ENCODE data around the gene OCA2.
"Not testable (repeated sequence)": the region's sequence is repeated elsewhere in the genome, so short reads cannot be mapped to it uniquely, and the experiment has no call there.

Gene OCA2

GRCh38 chr15:27866505-27867165 lies 232.5 kb downstream of the OCA2 start:
- no peak for DNase-seq

- no peak for DNase-seq
Observed at GRCh38 chr15:27865926-27866325, 233.2 kb downstream of the OCA2 start.

DNA sequence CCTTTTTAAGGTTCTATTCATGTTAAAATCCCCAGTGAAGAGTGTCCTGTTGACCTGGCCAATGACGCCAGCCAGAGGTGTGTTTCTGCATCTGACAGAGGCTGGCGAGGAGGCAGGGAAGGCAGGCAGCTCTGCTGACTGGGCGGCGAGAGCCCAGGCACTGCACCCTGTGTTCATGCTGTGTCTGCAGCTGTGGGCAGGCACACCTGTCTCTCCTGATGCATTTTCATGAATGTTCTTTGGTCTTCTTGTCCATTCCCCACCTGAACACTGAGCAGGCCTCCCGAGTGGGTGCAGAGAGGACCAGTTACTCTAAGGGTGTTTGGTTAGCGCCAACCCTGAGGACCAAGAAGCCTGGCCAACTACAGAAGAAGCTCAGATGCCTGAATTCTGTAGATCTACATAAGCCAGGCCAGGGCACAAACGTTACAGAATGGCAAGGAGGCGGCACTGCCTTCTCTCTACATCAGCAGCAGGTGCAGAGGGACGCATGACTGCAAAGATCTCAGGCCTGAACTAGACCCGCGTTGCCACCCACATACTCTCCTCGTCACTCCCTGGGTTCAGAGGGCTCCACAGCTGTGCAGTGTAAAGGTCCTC lies 233.7 kb downstream of the OCA2 start:
- no peak for DNase-seq

DNA sequence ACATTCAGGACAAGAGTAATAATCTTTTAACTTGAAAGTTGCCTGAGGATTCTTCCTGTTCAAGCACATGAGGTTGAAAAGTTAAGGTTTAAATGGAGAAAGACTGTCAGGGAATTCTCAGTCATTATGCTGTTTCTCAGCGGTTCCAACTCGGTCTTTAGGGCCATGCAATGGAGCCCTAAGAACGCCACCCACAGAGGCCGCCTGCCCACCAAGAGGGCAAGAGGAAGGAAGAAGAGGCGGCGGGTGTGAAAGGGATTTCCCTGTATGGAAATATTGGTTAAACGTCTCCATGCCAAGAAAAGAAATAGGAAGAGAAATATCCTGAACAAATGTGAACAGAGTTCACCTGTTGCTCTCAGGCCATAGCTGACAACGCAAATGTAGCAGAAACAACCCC lies 234.4 kb downstream of the OCA2 start:
- no peak for DNase-seq

GRCh38 chr15:27864086-27864485 lies 235.0 kb downstream of the OCA2 start:
- no peak for DNase-seq

DNA sequence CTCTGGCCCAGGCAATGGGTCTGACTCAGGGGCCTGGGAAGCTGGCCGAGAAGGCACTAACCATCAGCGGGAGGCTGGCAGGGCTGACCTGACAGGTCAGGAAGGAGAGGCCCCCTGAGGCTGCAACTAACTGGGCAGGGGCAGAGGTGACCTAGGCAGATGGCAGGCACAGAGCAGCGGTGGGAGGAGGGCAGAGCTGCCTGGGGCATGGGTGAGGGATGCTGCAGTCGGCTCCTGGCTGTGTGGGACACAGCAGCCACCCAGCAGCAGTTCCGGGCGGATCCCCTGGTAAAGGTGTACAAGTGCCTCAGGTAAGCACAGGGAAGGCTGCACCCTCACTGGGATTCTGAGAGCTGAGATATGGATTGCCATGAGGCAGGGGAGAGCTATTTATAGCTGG lies 236.1 kb downstream of the OCA2 start:
- DNase-seq = no peak

- no peak for DNase-seq
Observed at GRCh38 chr15:27861171-27861570, 237.9 kb downstream of the OCA2 start.

- no peak for DNase-seq
Observed at GRCh38 chr15:27855137-27855536, 244.0 kb downstream of the OCA2 start.

- no peak for DNase-seq
Observed at GRCh38 chr15:27854601-27855000, 244.5 kb downstream of the OCA2 start.

GRCh38 chr15:27853624-27854455 lies 245.3 kb downstream of the OCA2 start:
- no peak for DNase-seq

DNA sequence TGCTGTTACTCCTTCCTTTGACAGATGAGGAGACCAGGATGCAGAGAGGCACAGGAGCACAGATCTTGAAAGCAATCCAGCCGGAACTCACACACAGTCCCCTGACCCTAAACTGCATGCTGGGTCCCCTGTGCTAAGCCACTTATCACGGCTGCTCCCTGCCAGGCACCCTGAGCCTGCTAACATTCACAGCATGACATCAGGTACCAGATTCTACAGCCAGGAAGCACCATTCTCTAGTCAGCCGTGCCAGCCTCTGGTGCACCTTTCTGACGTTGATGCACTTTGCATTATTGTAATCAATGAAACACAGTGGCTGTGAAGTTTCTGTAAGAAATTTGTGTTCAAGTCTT lies 247.3 kb downstream of the OCA2 start:
- no peak for DNase-seq

GRCh38 chr15:27850981-27851857 lies 247.9 kb downstream of the OCA2 start:
- no peak for DNase-seq

DNA sequence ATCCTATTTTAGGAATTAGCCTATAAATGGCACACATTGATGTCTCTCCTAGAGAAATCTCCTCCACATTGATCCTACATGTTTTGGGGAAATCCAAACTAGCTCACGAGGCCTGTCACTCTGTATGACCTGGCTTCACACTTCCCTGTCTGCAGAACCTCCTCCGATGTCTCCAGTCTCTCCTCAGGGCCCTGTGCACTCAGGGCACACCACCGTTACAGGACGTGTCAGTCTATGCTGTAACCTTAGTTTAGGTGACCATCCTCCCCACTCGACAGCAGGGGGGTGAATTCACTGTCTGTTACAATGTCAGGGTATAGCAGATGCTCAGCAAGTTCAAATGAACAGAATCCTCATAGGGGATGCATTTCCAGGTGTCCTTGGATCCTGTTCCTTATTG lies 249.1 kb downstream of the OCA2 start:
- DNase-seq = no peak

- DNase-seq = not testable (repeated sequence)
Observed at GRCh38 chr15:27848936-27849335, 250.2 kb downstream of the OCA2 start.

- no peak for DNase-seq
Observed at GRCh38 chr15:27847775-27848710, 251.1 kb downstream of the OCA2 start.

DNA sequence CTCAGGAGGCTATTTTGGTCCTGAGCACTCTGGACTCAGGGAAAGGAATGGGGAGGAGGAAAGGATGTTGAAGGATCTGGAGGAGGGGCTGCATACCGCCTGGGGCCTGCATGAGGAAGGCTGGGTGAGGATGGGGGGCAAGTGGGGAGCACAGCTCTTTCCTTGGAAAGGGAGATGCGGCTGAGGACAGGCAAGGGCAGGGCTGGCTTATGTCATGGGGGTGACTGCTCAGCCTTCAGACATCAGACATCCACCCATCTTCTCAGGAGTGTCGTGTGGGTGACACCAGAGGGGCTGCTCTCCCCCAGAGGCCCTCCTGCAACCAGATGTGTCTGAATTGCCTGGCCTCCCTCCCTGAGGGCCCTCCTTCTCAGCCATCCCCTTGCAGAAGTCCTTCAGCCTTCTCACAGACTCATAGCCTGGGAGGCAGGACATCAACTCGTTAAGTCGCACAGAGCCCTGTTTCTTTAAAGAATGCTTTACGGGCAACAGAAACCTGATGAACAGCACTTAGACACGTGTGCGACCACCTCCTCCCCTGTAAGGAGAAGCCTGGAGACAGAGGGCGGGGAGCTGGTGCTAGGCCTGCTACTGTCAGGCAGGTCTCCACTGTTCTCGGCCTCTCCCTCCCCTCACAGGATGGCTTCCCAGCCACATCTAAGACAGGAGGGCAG lies 252.3 kb downstream of the OCA2 start:
- DNase-seq = no peak

GRCh38 chr15:27845535-27846369 lies 253.4 kb downstream of the OCA2 start:
- DNase-seq = no peak

- no peak for DNase-seq
Observed at GRCh38 chr15:27844018-27844666, 255.0 kb downstream of the OCA2 start.

- DNase-seq = no peak
Observed at GRCh38 chr15:27843146-27843545, 256.0 kb downstream of the OCA2 start.

DNA sequence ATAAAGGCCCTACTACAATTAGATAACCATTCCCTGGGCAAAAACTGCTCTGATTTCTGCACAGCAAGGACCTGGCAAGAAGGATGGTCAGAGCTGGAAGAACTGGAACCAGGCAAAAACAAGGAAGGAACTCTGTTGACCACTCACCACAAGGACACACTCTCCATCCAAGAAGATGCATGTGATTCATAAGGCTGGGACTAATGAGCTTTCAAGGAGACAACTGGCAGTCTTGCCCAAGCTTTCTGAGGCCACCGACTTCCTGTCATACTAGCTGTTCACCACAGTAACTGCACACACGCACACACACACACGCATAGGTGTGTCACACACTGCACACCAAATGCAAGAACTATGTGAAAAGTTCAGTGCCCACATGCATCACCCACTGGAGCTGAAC lies 256.6 kb downstream of the OCA2 start:
- no peak for DNase-seq
